Measurements from ENCODE around the gene PDIA3. TPM values are rescaled to one million over a fixed set of nuclear protein-coding genes. Genes with fewer than 3 reads are reported as not detected.
"Not testable (repeated sequence)": the region's sequence is repeated elsewhere in the genome, so short reads cannot be mapped to it uniquely, and the experiment has no call there.

The PDIA3 gene
- total and polyA plus RNA-seq, 7 donors = 36.6 to 430 (median 63.7) TPM

- intact Hi-C loops (cut with DNase I) = no loop called here
- 5 to 6% methylated on average over 44 of the region's 44 CpGs for WGBS, 2 donors
- DNase-seq = peak; percentile 98
- Histone ChIP-seq H3K4me3 (peak within 1 kb of the TSS; percentile 68 to 85 (median 80)), H3K36me3 (peaks cover 0 to 76% (median 20%) of the 10 kb centered on the region in 4 donors), H3K9me3 (no peaks in the 10 kb centered on the region), H3K27me3 (no peaks in the 10 kb centered on the region), H3K4me1 (peaks cover 0 to 44% (median 21%) of the 10 kb centered on the region in 4 donors), H3K27ac (peak within 1 kb of the TSS; percentile 88 to 91 (median 90))
- TF ChIP-seq POLR2A (IDR thresholded peaks at IDR 0.05) (peak; percentile 48 to 80), CTCF (IDR thresholded peaks at IDR 0.05) (no peak), POLR2AphosphoS5 (IDR thresholded peaks at IDR 0.05) (peak; percentile 70 to 89 (median 86)), EP300 (IDR thresholded peaks at IDR 0.05) (peak in 1 of 4 donors; percentile 54)
Measured at GRCh38 chr15:43800286-43801141, 54.3 kb downstream of the PDIA3 start, which contains the start of gene HYPK. Gene HYPK (plus strand): TSS chr15:43800599. CDS start chr15:43800623, 24 bp downstream.

GRCh38 chr15:43802676-43803075 is 56.4 kb downstream of the PDIA3 start:
- H3K4me3 ChIP-seq; H3K27ac ChIP-seq; H3K27me3 ChIP-seq; H3K9me3 ChIP-seq; intact Hi-C loops (cut with DNase I); DNase-seq: not testable (repeated sequence)
- peaks cover 0 to 26% (median 18%) of the 10 kb centered on the region in 4 donors for H3K4me1 ChIP-seq
- WGBS, 2 donors = 96% methylated on average over 7 of the region's 7 CpGs
- H3K36me3 ChIP-seq = peaks cover 13 to 77% (median 26%) of the 10 kb centered on the region in 4 donors

- Histone ChIP-seq H3K4me1 (no peaks in the 10 kb centered on the region), H3K9me3 (no peaks in the 10 kb centered on the region), H3K36me3 (peaks cover 61 to 100% (median 71%) of the 10 kb centered on the region in 4 donors), H3K27ac (no peak overlapping the region), H3K4me3 (no peak overlapping the region), H3K27me3 (no peaks in the 10 kb centered on the region)
- no peak for DNase-seq
- intact Hi-C loops (cut with DNase I) = no loop called here
- 30 to 70% methylated on average over 5 of the region's 5 CpGs for WGBS, 2 donors
- no peak for TF ChIP-seq EP300 (IDR thresholded peaks at IDR 0.05)
- no peak for TF ChIP-seq POLR2AphosphoS5 (IDR thresholded peaks at IDR 0.05)
- no peak for TF ChIP-seq CTCF (IDR thresholded peaks at IDR 0.05)
Measured at GRCh38 chr15:43808435-43808950, 62.3 kb downstream of the PDIA3 start.

- intact Hi-C loops (cut with DNase I) = no loop called here
- Histone ChIP-seq H3K9me3 (no peaks in the 10 kb centered on the region), H3K36me3 (peaks cover 68 to 100% (median 76%) of the 10 kb centered on the region in 4 donors), H3K27ac (no peak overlapping the region), H3K27me3 (no peaks in the 10 kb centered on the region), H3K4me3 (no peak overlapping the region), H3K4me1 (no peaks in the 10 kb centered on the region)
- WGBS, 2 donors = 74 to 87% methylated on average over 6 of the region's 6 CpGs
- no peak for TF ChIP-seq EP300 (IDR thresholded peaks at IDR 0.05)
- TF ChIP-seq POLR2AphosphoS5 (IDR thresholded peaks at IDR 0.05) = no peak
- no peak for DNase-seq
Measured at GRCh38 chr15:43808960-43809678, 62.9 kb downstream of the PDIA3 start.

- H3K4me1 ChIP-seq; H3K27ac ChIP-seq; H3K27me3 ChIP-seq; intact Hi-C loops (cut with DNase I); H3K4me3 ChIP-seq; DNase-seq; H3K9me3 ChIP-seq: not testable (repeated sequence)
- WGBS, 2 donors = 96 to 98% methylated on average over 5 of the region's 5 CpGs
- H3K36me3 ChIP-seq = peaks cover 50 to 76% (median 54%) of the 10 kb centered on the region in 4 donors
Measured at GRCh38 chr15:43815064-43815463, 68.8 kb downstream of the PDIA3 start.

- Histone ChIP-seq H3K9me3 (no peaks in the 10 kb centered on the region), H3K27me3 (no peaks in the 10 kb centered on the region), H3K36me3 (peaks cover 5 to 11% (median 8%) of the 10 kb centered on the region in 4 donors), H3K27ac (no peak overlapping the region), H3K4me3 (no peak overlapping the region), H3K4me1 (peaks cover 0 to 39% (median 28%) of the 10 kb centered on the region in 4 donors)
- no peak for DNase-seq
- intact Hi-C loops (cut with DNase I) = no loop called here
- no peak for TF ChIP-seq POLR2A (IDR thresholded peaks at IDR 0.05)
- TF ChIP-seq POLR2AphosphoS5 (IDR thresholded peaks at IDR 0.05) = no peak
- TF ChIP-seq EP300 (IDR thresholded peaks at IDR 0.05) = no peak
- TF ChIP-seq CTCF (IDR thresholded peaks at IDR 0.05) = no peak
- WGBS, 2 donors = 51 to 69% methylated on average over 3 of the region's 3 CpGs
Measured at GRCh38 chr15:43821505-43821904, 75.3 kb downstream of the PDIA3 start.

Data from sigmoid colon (tissue), 7 donors.